Type B pancreatic cell (in vitro differentiated cells): ENCODE data around the gene ABTB2. TPM values are rescaled to one million over a fixed set of nuclear protein-coding genes. Genes with fewer than 3 reads are reported as not detected.

Experiments used
- DNase-seq: peaks from one replicate; pipeline ENCODE4 v3.0.0; 2021; ENCODE audit warnings: mixed read lengths; ENCODE audit not compliant: unreplicated experiment; ENCODE audit errors: extremely low spot score
- H3K27ac Mint-ChIP-seq: 2 replicates; pipeline ENCODE4 v1.8.0; 2021; ENCODE audit warnings: mild to moderate bottlenecking, mixed read lengths
- H3K27me3 Mint-ChIP-seq: 2 replicates; pipeline ENCODE4 v1.8.0; 2021; ENCODE audit warnings: mixed read lengths
- H3K36me3 Mint-ChIP-seq: 2 replicates; pipeline ENCODE4 v1.8.0; 2021; ENCODE audit warnings: mixed read lengths
- H3K4me1 Mint-ChIP-seq: one replicate; pipeline ENCODE4 v1.8.0; 2021; ENCODE audit warnings: mixed read lengths; ENCODE audit not compliant: unreplicated experiment
- H3K4me3 Mint-ChIP-seq: 2 replicates; pipeline ENCODE4 v1.8.0; 2021; ENCODE audit warnings: mild to moderate bottlenecking, mixed read lengths
- H3K9me3 Mint-ChIP-seq: 2 replicates; pipeline ENCODE4 v1.8.0; 2021; ENCODE audit warnings: mixed read lengths
- total RNA-seq: library from RNA; stranded (reverse); gene quantifications from 2 replicates; pipeline ENCODE4 v1.2.1, GENCODE V29; 2021; ENCODE audit warnings: low replicate concordance
- TF ChIP-seq, protein P1 (sequence below): fragments of 200-600 bp; sonication (generic); conservative IDR thresholded peaks from 2 replicates; pipeline ENCODE4 v1.5.0; 2021; ENCODE audit warnings: antibody characterized with exemption, mild to moderate bottlenecking

The ABTB2 gene
- total RNA-seq, 1 donor from 2014 or later: 13.5 TPM

DNA sequence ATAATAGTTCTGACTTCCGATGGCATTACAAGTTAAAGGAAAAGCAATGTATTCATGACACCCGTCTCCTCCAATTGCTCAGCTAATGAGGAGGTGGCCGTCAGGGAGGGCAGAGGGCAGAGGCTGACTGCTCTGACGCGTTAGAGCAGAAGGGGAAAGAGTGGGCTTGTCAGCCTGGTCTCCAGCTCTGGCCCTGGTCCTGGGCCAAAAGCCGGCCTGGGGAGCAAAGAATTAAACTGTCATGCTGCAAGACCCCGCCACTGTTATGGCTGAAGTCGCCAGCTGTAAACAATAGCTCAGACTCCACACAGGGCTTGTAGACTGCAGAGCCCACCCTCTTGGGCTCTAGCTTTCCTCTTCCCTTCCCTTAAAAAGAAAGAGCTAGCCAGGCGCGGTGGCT is 132.7 kb downstream of the ABTB2 start:
- Mint-ChIP-seq H3K9me3 (no peaks in the 10 kb centered on the region), H3K36me3 (no peaks in the 10 kb centered on the region), H3K27ac (no peak overlapping the region), H3K4me3 (no peak overlapping the region), H3K27me3 (peaks cover 8% of the 10 kb centered on the region), H3K4me1 (peaks cover 24% of the 10 kb centered on the region)
- DNase-seq: no peak
- TF ChIP-seq, protein P1, sequence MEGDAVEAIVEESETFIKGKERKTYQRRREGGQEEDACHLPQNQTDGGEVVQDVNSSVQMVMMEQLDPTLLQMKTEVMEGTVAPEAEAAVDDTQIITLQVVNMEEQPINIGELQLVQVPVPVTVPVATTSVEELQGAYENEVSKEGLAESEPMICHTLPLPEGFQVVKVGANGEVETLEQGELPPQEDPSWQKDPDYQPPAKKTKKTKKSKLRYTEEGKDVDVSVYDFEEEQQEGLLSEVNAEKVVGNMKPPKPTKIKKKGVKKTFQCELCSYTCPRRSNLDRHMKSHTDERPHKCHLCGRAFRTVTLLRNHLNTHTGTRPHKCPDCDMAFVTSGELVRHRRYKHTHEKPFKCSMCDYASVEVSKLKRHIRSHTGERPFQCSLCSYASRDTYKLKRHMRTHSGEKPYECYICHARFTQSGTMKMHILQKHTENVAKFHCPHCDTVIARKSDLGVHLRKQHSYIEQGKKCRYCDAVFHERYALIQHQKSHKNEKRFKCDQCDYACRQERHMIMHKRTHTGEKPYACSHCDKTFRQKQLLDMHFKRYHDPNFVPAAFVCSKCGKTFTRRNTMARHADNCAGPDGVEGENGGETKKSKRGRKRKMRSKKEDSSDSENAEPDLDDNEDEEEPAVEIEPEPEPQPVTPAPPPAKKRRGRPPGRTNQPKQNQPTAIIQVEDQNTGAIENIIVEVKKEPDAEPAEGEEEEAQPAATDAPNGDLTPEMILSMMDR: no peak

DNA sequence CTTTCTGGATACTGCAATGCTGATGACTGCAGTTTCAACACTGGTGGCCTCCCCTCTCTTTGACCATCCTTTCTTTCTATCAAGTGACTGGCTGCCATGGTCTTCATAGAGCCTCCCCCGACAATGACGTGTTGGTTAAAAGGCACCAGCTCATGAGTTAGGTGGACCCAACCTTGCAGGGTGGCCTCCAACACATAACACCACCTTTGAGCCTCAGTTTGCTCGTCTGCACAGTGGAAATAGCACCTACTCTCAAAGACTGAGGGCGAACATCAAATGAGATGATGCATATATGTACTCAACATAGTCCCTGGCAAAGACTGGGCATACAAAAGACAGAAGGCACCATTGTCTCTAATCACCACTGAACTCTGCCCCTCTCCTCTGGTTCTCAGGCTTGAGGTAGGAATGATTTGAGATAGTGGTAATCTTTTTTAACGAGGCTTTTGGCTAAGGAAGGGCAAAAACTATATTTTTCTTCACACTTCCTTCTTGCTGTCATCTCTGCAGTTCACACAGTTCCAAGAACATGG is 133.3 kb downstream of the ABTB2 start:
- H3K9me3 Mint-ChIP-seq: no peaks in the 10 kb centered on the region
- H3K27ac Mint-ChIP-seq: no peak overlapping the region
- no peaks in the 10 kb centered on the region for H3K36me3 Mint-ChIP-seq
- TF ChIP-seq, protein P1: no peak
- peaks cover 8% of the 10 kb centered on the region for H3K27me3 Mint-ChIP-seq
- DNase-seq: no peak
- H3K4me1 Mint-ChIP-seq: peaks cover 29% of the 10 kb centered on the region
- no peak overlapping the region for H3K4me3 Mint-ChIP-seq

DNA sequence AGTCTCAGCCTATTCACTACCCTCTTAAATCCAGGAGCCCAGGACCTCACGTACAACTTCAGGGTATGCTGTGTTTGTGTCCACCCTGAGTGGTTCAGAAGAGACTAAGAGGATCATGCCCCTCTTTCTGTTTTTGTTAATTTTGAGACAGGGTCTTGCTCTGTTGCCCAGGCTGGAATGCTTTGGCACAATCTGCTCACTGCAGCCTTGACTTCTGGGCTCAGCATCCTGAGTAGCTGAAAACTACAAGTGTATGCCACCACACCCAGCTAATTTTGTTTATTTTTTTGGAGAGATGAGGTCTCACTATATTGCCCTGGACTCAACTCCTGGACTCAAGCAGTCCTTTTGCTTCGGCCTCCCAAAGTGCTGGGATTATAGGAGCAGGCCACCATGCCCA is 133.9 kb downstream of the ABTB2 start:
- TF ChIP-seq, protein P1: no peak
- H3K4me3 Mint-ChIP-seq: no peak overlapping the region

DNA sequence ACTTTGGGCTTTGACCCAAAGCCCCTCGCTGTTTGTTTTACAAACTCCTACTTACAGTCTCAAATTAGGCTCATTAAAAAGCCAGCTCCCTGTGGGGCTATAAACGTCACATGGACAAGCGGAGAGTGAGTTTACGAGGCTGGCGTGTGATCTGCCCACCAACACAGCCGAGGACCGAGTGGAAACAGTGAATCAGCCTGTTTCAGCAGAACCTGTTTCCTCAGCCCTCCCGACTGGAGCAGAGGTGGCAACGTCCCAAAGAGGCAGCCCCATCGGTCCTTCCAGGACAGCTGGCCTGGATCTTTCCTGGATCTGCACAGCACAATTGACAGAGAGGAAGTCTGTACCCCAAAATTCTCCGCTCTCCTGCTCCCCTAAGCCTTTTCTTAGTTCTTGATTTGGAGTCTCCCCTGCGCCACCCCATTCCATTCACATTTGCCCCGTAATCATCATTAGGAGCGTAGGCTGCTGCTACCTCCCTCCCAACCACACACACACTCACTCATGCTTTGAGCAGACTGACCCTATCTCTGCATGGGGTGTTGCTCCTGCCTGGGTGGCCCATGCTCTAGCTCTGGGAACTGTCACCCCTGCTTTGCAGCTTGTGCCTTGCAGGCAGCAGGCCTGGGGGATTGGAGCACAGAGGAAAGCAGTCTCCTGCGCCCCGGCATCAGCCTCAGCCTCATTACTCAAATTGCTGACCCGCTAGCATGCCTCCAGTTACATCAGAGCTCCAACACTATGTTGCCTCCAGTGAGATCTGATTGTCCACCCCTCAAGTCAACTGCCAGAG is 134.6 kb downstream of the ABTB2 start:
- DNase-seq: no peak
- H3K36me3 Mint-ChIP-seq: peaks cover 4% of the 10 kb centered on the region
- no peak overlapping the region for H3K27ac Mint-ChIP-seq
- H3K27me3 Mint-ChIP-seq: peaks cover 8% of the 10 kb centered on the region
- H3K4me1 Mint-ChIP-seq: peaks cover 33% of the 10 kb centered on the region
- no peaks in the 10 kb centered on the region for H3K9me3 Mint-ChIP-seq
- H3K4me3 Mint-ChIP-seq: peak overlapping the region; percentile 14
- TF ChIP-seq, protein P1: no peak

More for the DNA sequence above, 133.9 kb downstream of the ABTB2 start:
- no peak overlapping the region for H3K27ac Mint-ChIP-seq
- peaks cover 8% of the 10 kb centered on the region for H3K27me3 Mint-ChIP-seq
- H3K9me3 Mint-ChIP-seq: no peaks in the 10 kb centered on the region
- peaks cover 31% of the 10 kb centered on the region for H3K4me1 Mint-ChIP-seq
- DNase-seq: no peak
- peaks cover 1% of the 10 kb centered on the region for H3K36me3 Mint-ChIP-seq

DNA sequence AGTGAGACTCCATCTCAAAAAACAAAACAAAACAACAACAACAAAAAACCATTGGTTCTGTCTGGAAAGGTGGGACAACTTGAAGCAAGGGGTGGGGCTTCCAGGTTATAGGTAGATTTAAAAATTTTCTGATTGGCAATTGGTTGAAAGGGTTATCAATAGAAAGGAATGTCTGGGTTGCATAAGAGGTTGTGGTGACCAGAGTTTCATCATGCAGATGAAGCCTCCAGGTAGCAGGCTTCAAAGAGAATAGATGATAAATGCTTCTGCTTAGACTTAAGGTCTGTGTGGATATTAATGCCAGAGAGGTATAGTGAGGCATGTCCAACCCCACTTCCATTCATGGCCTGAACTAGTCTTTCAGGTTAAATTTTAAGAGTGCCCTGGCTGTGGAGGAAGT is 135.8 kb downstream of the ABTB2 start:
- H3K4me3 Mint-ChIP-seq: no peak overlapping the region
- H3K4me1 Mint-ChIP-seq: peaks cover 33% of the 10 kb centered on the region
- peaks cover 8% of the 10 kb centered on the region for H3K27me3 Mint-ChIP-seq
- TF ChIP-seq, protein P1: no peak
- H3K27ac Mint-ChIP-seq: no peak overlapping the region
- H3K9me3 Mint-ChIP-seq: no peaks in the 10 kb centered on the region
- H3K36me3 Mint-ChIP-seq: peaks cover 4% of the 10 kb centered on the region
- DNase-seq: no peak
